Measurements from ENCODE around the gene ULK4.
"Not testable (repeated sequence)": the region's sequence is repeated elsewhere in the genome, so short reads cannot be mapped to it uniquely, and the experiment has no call there.

ULK4 gene

DNA sequence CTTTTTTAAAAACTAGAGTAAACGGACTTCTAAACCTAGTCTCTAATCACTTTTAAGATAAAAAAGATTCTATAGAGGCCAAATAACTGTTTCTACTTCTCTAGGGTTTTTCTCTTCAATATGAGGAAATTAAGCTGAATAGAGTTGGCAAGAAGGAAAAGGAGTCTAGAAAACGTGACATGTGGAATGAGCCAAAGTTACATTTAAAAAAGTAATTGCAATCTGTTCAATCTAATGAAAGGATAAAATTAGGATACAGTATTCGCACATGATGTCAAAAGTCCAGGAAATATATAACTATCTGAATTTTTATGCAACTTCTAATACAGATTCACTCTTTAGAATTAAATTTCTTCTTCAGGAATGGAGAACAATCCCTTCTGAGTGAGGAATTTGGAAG is 300.1 kb downstream of the ULK4 start:
- DNase-seq (ENCODE audit: low read depth), result no peak
- H3K4me3 ChIP-seq (ENCODE audit: low read depth, low read length), result no peak overlapping the region

DNA sequence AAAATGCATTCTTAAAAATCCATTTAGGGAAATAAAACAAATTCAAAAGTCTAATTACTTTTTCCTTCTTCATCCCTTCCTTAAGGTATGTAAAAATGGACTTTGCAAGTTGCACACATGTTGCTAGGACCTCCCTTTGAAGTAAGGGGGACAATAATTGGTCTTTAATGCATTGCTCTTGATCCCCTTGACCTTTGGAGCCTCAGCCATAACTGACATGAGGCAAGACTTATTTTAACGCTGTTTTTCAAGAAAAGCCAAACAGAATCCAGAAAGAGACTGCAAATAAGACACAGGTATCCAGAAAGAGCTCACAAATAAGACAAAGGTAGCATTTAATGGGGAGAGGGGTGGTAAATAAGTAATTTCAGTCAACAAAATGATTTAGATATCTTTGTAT is 301.4 kb downstream of the ULK4 start:
- H3K4me3 ChIP-seq (ENCODE audit: low read depth, low read length), result no peak overlapping the region
- no peak for DNase-seq (ENCODE audit: low read depth)

DNA sequence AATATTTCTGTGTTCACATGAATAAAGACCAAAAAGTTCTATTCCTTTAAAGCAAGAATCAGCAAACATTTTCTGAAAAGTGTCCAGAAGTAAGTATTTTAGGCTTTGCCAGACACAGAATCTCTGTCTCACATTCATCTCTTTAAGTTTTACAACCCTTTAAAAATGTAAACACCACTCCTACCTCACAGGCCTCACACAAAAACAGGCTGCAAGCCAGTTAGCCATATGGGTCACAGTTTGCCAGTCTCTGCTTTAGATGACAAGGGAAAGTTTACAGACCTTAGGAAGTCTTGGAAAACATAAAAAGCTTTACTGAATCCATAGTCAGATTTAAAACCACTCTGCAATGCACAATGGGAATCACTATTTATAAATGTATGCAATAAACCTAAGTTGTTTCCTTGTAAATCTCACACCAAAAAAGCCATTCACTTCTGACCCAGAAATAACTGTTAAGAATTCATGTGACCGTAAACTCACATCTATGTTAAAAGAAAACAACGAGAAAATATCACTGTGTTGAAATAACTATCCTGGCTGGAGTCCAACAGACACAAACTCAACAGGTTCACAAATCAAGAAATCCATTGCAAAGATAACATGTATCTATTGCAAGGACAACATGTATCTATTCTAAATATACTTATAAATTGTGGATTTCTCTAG is 308.2 kb downstream of the ULK4 start:
- DNase-seq (ENCODE audit: low read depth), result peak; percentile 4
- H3K4me3 ChIP-seq (ENCODE audit: low read depth, low read length), result no peak overlapping the region

DNA sequence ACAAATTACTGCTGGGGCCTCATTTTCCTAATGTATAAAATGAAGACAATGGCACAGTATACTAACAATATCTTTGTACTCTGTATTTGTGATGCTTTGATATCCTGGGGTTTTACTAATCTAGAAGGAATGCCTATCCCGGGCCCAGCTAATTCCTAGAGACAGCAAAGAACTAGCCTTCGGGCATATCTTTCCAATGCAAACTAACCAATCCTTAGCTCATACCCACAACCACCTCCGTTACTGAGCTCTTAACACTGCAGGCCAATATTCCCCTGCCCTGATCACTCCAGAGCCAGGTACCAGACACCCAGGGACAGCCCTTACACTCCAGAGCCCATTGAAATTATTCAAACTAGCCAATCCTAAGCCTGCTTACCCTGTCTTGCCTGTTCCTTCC is 309.0 kb downstream of the ULK4 start:
- H3K4me3 ChIP-seq (ENCODE audit: low read depth, low read length), result no peak overlapping the region
- DNase-seq (ENCODE audit: low read depth), result no peak

DNA sequence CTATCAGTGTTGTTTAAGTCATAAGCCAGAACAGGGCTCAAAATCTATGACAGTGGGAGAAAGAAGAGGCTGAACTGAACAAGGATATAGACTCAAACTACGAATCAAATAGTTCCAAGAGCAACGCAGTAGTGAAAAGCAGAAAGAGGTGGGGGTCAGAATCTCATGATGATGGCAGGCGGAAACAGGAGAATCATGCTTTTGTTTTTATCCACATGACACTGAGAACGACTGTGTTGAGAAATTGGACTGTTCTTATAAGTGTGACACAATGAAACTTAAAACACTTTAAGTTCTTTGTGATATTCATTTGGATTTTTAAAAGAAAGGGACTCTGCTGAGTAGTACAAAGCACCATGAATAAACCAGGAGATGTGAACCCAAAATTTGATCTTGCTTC is 309.4 kb downstream of the ULK4 start:
- no peak overlapping the region for H3K4me3 ChIP-seq (ENCODE audit: low read depth, low read length)
- no peak for DNase-seq (ENCODE audit: low read depth)

DNA sequence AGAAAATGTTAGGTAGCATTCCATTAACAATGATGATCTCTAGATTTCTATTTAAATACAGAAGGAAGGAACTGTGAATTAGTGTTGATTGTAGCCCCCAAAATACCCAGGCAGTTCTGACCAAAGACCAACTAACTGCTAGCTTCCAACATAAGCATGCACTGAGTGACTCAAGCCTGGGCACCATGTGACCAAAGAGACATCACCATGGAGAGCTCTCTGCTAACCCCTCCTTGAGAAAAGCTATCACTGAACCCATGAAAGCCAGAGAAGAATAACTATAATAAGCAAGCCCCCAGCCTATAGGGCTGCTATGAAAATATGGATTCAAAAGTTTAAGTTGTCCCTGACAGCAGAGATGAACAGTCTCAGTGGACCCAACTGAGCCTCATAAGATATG is 310.2 kb downstream of the ULK4 start:
- H3K4me3 ChIP-seq (ENCODE audit: low read depth, low read length), result no peak overlapping the region
- no peak for DNase-seq (ENCODE audit: low read depth)

DNA sequence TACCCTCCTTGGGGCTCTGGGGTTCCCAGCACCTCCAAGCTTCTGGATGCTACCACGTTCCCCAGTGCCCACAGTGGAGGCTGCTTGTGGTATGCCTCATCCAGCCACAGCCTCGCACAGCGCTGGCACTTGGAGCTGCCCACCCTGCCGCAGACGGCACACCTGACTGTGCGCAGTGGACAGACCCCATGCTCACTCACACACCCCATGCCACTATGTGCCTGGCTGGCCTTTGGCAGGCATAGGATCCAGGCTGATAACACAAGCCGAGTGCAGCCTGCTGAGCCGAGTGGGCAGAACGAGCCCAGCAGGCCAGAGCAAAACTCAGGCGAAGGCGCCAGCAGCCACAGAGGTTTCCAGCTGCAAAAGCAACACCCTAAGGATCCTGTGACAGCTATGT is 311.5 kb downstream of the ULK4 start:
- H3K4me3 ChIP-seq (ENCODE audit: low read depth, low read length), result no peak overlapping the region
- no peak for DNase-seq (ENCODE audit: low read depth)

DNA sequence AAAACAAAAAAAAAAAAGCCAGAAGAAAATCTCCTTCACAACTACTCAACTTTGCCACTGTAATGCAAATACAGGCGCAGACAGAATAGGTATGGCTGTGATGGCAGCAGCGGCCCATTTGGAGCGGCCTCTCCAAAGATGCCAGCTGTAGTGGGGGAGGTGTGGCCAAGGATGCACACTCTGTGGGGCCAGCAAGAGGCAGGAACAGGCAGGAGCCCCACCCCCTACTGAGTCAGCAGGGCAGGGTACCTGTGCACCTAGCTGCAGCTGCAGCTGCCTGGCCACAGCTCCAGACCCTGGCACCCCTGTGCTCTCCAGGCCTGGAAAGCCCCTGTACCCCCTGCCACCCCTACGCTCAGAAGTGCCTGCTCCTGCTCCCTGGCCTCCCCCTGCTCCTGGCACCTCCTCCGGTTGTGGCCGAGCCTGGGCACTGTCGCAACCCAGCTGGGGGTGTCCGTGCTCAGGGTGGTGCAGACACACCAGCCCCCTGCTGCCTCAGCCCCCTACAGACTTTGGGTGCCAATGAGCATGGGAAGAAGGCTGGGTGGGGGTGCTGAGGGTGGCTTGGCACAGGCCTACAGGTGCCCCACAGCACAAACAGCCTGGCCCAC is 312.7 kb downstream of the ULK4 start:
- no peak overlapping the region for H3K4me3 ChIP-seq (ENCODE audit: low read depth, low read length)
- DNase-seq (ENCODE audit: low read depth), result no peak

DNA sequence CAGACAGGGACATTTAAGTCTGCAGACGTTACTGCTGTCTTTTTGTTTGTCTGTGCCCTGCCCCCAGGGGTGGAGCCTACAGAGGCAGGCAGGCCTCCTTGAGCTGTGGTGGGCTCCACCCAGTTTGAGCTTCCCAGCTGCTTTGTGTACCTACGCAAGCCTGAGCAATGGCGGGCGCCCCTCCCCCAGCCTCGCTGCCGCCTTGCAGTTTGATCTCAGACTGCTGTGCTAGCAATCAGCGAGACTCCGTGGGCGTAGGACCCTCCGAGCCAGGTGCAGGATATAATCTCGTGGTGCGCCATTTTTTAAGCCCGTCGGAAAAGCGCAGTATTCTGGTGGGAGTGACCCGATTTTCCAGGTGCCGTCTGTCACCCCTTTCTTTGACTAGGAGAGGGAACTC is 314.2 kb downstream of the ULK4 start:
- DNase-seq (ENCODE audit: low read depth); H3K4me3 ChIP-seq (ENCODE audit: low read depth, low read length): not testable (repeated sequence)

DNA sequence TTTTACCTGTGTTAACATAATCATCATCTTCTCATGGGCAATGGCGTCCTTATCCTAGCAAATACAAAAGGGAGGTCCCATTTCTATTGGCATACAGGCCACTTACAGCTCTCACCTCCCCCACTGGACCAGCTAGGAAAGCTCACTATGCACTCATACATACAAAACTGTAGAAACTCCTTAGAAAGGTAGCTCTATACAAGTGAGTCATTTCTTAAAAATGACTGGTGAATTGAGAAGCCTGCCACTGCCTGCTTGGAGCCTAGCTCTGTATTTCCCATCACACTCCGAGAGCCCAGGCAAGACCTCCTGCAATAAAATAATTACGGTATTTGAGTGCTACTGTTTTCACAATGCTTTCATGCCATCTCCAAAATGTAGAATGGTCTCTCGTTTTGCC is 321.8 kb downstream of the ULK4 start:
- H3K4me3 ChIP-seq (ENCODE audit: low read depth, low read length), result no peak overlapping the region
- no peak for DNase-seq (ENCODE audit: low read depth)

DNA sequence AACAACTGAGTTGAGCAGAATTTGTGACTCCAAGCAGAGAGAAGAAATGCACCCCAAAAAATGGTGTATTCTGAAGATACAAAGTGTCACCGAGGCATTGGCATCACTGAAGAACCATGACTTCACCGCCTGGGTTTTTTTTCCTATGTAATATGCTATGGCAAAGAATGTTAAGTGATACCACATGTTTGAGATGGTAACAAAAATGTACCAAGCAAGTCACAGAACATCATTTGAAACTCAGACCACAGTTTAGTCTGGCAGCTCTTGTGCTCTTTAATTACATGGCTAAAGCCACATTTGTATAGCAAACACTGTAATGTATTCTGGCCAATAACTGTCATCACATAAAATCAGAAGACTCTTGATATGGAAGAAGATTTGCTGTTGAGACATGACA is 323.5 kb downstream of the ULK4 start:
- H3K4me3 ChIP-seq (ENCODE audit: low read depth, low read length), result no peak overlapping the region
- no peak for DNase-seq (ENCODE audit: low read depth)

DNA sequence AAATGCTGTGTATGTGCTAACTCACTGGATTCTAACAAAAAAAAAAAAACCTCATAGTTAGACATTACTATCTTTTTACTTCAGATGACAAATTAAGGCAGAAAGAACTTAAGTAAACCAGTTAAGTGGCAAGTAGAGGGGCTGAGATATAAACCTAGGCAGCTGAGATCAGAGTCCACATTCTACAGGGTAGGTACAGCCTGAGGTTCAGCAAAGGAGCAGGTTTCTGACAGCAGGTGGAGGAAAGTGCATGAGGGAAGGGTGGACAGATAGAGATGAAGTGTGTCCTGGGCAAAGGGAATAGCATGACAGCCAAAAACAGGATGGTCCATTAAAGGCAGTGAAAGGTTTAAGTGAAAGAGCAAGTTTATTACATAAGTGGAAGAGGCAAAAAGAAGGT is 329.2 kb downstream of the ULK4 start:
- no peak overlapping the region for H3K4me3 ChIP-seq (ENCODE audit: low read depth, low read length)
- no peak for DNase-seq (ENCODE audit: low read depth)

DNA sequence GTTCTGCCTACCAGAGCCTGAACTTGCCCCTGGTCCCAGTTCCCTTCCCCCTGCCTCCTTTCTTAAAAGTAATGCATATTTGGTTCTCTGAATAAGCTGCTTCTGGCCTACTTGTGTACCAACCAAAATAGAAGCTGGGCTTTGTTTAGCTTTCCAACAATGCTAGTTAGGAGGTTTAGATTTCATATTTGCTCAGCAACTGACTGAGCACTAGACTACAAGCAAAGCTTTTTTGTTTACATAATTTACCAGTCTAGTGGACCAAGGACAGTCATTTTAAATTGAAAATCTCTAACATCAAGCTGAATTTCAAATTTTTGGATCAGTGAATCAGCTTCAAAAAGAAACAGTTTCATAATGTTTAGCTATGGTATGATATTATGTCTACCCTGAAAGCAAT is 331.2 kb downstream of the ULK4 start:
- no peak overlapping the region for H3K4me3 ChIP-seq (ENCODE audit: low read depth, low read length)
- no peak for DNase-seq (ENCODE audit: low read depth)

DNA sequence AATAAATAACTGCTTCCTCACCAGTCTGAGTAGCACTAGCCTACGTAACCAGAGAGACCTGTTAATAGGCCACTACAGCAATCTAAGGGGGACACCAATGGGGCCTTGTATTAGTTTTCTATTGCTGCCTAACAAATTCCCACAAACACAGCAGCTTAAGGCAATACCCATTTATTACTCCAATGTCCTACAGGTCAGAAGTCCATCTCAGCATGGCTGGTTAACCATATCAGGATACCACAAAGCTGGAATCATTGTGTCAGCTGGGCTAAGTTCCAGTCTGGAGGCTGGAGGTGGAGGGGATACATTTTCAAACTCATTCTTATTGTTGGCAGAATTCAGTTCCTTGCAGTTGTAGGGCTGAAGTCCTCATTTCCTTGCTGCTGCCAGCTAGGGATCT is 331.9 kb downstream of the ULK4 start:
- no peak overlapping the region for H3K4me3 ChIP-seq (ENCODE audit: low read depth, low read length)
- no peak for DNase-seq (ENCODE audit: low read depth)

DNA sequence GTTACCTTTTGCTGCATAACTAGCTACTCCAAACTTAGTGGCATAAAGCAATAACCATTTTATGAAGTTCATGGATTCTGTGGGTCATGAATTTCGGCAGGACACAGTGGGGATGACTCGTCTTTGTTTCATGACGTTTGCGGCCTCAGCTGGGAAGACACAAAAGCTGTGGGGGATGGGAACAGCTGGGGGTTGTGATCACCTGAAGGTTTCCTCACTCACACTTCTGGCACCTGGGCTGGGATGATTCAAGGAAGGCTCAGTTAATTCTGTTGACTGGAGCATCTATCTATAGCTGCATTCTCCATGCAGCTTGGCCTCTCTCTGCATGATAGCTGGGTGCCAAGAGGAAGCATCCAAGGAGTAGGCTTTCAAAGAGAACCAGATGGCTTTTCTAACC is 332.8 kb downstream of the ULK4 start:
- H3K4me3 ChIP-seq (ENCODE audit: low read depth, low read length), result no peak overlapping the region
- DNase-seq (ENCODE audit: low read depth), result no peak

DNA sequence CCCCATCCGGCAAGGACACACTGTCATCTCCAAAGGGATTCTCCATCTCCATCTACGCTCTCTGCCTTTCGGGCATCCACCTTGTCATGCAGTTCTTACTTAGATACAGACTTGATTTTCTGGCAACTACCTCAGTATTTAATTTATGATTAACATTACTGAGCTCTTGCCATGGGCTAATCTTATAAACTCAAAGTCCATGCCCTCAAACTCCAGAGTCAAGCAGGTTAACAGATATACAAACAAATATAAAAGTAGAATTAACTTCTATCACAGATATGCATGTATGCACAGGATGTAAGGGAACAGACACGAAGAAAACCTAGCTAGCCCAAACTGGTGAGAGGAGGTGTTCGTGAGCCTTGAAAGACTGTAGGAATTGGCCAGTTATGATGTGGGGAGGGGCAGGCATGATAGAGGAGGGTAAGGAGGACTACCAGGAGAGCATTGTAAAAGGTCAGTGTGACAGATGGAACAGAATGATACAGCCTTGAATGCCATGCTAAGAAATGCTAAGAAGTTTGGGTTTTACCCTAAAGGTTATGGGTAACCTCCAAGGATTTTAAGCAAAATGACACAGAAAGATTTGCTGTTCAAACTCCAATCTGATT is 334.3 kb downstream of the ULK4 start:
- no peak overlapping the region for H3K4me3 ChIP-seq (ENCODE audit: low read depth, low read length)
- DNase-seq (ENCODE audit: low read depth), result no peak

DNA sequence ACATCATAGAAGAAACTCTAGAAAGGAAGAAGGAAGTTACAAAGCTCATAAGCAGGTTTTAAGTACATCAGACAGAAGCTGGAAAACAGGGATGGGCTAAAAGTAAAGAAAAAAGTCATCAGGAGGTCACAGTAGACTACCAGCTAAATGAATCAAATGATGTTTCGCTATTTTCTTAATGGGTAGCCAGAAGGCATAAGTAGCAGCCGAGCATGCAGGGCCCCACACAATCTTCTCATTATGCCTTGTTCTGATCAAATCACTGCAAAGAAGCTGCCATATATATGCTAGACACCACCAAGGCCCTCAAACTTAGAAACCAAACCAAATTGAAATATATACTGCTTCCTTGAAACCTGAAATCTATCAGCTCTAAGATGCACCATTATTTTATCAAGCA is 349.1 kb downstream of the ULK4 start:
- no peak overlapping the region for H3K4me3 ChIP-seq (ENCODE audit: low read depth, low read length)
- DNase-seq (ENCODE audit: low read depth), result no peak

DNA sequence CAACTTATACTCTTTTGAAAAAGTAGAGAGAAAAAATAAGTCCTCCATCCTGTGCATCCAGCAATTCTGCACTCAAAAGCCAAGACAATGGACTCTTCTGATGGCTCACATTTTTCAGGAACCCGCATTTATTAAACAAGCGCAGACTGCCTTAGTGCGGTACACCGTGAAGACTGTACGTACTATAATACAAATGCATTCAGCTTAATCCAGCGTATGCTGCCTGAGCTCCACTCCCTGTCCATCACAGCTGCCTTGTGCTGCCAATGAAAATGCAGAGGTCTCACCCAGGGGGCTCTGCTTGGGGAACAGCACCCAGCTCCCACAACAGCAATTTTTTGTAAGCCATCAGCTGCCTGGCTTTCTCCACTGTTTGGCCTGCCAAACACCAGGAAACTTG is 350.9 kb downstream of the ULK4 start:
- DNase-seq (ENCODE audit: low read depth), result no peak
- no peak overlapping the region for H3K4me3 ChIP-seq (ENCODE audit: low read depth, low read length)

DNA sequence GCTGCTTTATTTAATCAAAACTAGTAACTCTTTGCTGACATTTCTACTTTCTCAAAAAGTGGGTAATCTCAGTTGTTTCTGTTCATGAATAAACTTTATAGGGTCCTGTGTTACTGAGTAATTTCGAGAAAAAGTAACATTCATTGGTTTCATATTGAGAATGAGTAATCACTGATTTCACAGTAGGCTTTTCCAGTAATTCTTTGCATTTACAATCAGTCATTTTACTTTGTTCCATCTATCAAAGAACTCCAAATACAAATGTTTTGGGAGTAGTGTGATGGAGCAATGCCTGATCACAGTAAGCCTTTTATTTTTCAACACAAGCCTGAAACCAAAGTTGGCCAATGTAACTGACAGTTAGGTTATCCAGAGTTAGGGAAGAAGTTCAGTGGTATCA is 353.6 kb downstream of the ULK4 start:
- DNase-seq (ENCODE audit: low read depth), result no peak
- no peak overlapping the region for H3K4me3 ChIP-seq (ENCODE audit: low read depth, low read length)

DNA sequence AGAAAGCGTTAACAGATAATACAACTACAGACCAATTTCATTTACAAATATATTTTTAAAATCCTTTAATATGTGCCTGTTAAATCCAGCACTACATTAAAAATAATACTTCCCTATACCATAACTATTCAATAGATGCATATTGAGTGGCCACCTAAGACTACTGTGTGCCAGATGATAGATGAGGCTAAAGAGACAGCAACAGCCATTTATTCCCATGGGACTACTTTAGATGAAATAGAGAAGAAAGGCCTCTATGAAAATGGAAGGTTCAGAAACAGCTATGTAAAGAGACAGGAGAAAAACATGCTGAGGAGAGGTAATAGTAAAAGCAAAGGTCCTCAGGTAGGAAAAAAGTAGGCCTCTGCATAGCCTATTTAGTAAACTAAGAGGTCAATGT is 358.1 kb downstream of the ULK4 start:
- H3K4me3 ChIP-seq (ENCODE audit: low read depth, low read length), result no peak overlapping the region
- DNase-seq (ENCODE audit: low read depth), result no peak

DNA sequence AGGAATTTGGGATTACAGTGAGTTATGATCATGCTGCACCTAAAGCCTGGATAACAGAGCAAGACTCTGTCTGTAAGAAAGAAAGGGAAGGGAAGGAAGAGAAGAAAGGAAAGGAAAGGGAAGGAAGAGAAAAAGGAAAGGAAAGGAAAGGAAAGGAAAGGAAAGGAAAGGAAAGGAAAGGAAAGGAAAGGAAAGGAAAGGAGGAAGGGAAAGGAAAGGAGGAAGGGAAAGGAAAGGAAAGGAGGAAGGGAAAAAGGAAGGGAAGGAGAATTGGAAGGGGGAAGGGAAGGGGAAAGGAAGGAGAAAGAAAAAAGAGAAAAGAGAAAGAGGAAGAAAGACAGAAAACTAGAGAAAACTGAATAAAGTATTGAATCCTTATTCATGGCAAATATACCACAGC is 359.8 kb downstream of the ULK4 start:
- DNase-seq (ENCODE audit: low read depth), result no peak
- no peak overlapping the region for H3K4me3 ChIP-seq (ENCODE audit: low read depth, low read length)

All from skeletal muscle cell (primary cell).